GM06990 (cell line): Measurements from ENCODE around the gene POU6F2.

Source experiments
- DNase-seq: peaks from one replicate; pipeline ENCODE4 v3.0.0-alpha.2; 2011; ENCODE audit not compliant: insufficient read length; ENCODE audit errors: extremely low read depth
- H3K27me3 ChIP-seq: replicated peaks from 2 replicates; pipeline ENCODE4 v1.6.0; 2011; ENCODE audit warnings: low read length; ENCODE audit not compliant: control insufficient read depth, insufficient read depth
- H3K36me3 ChIP-seq: 2 replicates; pipeline ENCODE4 v1.5.1; 2011; ENCODE audit warnings: low read length; ENCODE audit not compliant: control insufficient read depth, insufficient read depth
- H3K4me3 ChIP-seq: replicated peaks from 2 replicates; pipeline ENCODE4 v1.5.1; 2011; ENCODE audit warnings: low read depth, mild to moderate bottlenecking, control low read depth, low read length
- TF ChIP-seq, protein P1 (sequence below): IDR thresholded peaks from 2 replicates; pipeline ENCODE4 v1.5.1; 2011; ENCODE audit warnings: low read length, control low read depth, mild to moderate bottlenecking, inconsistent platforms; ENCODE audit not compliant: insufficient read depth, poor library complexity, severe bottlenecking

POU6F2 gene

DNA sequence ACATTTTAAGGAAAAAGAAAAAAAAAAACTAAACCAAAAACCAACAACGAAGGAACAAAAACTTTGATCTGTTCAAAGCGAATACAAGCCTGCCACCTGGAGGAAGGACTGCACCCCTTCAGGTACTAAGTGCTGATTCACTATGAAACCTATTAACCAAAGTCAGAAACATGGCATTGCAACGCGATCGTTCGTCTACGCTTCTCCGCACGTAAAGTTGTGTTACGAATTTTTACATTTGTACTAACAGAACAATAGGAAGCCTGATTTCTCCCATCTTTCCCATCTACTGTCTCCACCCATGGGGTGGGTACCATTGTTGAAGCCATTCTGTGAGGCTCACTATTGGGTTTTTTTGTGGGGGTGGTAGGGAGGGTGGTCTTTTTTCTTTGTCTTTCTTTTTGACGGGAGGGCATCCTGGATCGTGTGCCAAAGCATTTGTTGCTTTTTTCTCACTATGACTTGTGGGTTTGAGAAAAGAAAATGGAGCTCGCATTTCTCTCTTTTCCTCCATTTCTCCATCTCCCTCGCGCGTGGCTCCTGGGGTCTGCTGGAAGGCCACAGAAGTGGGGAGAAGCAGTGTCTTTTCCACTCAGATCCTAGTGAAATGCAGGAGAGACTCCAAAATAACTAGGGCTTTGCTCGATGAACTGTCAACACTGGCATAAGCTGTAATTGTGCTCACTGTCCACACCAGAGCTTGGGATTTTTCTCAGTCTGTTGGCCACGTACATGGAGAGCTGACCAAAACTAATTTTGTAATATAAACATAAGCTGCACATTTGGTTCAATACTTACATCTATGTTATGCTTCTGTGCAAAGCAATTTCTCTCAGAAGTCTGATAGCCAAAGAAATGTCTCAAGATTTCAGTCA lies 487.6 kb downstream of the POU6F2 start:
- peak; percentile 4 for DNase-seq
- H3K27me3 ChIP-seq = no peaks in the 10 kb centered on the region; the same call in 1 of the 2 replicates
- no peak overlapping the region for H3K4me3 ChIP-seq
- TF ChIP-seq, protein P1, sequence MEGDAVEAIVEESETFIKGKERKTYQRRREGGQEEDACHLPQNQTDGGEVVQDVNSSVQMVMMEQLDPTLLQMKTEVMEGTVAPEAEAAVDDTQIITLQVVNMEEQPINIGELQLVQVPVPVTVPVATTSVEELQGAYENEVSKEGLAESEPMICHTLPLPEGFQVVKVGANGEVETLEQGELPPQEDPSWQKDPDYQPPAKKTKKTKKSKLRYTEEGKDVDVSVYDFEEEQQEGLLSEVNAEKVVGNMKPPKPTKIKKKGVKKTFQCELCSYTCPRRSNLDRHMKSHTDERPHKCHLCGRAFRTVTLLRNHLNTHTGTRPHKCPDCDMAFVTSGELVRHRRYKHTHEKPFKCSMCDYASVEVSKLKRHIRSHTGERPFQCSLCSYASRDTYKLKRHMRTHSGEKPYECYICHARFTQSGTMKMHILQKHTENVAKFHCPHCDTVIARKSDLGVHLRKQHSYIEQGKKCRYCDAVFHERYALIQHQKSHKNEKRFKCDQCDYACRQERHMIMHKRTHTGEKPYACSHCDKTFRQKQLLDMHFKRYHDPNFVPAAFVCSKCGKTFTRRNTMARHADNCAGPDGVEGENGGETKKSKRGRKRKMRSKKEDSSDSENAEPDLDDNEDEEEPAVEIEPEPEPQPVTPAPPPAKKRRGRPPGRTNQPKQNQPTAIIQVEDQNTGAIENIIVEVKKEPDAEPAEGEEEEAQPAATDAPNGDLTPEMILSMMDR = peak; percentile 64
- no peaks in the 10 kb centered on the region for H3K36me3 ChIP-seq

- H3K4me3 ChIP-seq = no peak overlapping the region
- TF ChIP-seq, protein P1 = no peak
- H3K27me3 ChIP-seq = no peaks in the 10 kb centered on the region; the same call in 1 of the 2 replicates
- H3K36me3 ChIP-seq = no peaks in the 10 kb centered on the region
- DNase-seq = no peak
These were observed 490.6 kb downstream of the POU6F2 start for GRCh38 chr7:39468261-39468660.

GRCh38 chr7:39468808-39469374 lies 491.2 kb downstream of the POU6F2 start:
- Histone ChIP-seq H3K36me3 (no peaks in the 10 kb centered on the region), H3K27me3 (no peaks in the 10 kb centered on the region; the same call in 1 of the 2 replicates), H3K4me3 (no peak overlapping the region)
- no peak for DNase-seq
- TF ChIP-seq, protein P1 = no peak

- DNase-seq = no peak
- TF ChIP-seq, protein P1 = no peak
- Histone ChIP-seq H3K4me3 (no peak overlapping the region), H3K36me3 (no peaks in the 10 kb centered on the region), H3K27me3 (no peaks in the 10 kb centered on the region)
These were observed 503.2 kb downstream of the POU6F2 start for GRCh38 chr7:39480901-39481300.

DNA sequence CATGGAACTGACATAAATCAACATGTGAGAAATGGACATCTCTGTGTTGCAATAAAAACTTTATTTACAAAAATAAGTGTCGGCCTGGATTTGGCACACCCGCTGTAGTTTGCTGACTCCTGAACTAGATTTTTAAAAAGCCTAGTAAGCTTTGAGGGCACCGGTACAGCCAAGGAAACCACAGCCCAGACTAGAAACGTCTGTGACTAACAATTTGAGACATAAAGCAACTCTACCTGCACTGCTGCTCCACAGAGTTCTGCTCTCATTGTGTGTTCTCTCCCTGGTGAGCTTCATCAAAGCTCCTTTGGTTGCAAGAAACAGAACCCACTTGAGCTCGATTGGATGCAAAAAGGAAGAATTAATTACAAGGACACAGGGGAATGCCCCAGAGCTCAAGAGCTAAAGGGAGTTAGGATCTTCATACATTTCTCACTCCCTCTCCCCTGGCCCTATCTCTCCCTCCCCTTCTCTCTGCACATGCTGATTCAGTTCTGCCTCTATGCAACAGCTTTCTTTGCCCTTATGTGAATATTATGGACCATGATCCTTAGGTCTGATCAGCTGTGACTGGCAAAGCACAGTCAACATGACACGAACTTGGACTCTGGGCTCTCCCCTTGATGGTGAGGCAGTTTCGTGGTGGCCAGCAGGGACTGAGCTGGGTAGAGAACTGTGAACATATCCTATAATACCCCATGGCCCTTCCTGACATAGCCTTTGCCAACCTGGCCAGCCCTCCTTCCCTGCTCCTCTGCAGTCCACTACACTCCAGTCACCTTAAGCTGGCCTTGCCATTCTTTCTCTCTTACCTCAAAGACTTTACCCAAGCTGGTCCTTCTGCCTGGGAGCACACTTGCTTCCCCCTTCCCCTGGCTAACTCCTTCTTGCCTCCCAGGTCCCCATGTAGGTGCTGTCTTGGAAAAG lies 511.0 kb downstream of the POU6F2 start:
- DNase-seq = no peak
- peaks cover 1% of the 10 kb centered on the region; the same call in 1 of the 2 replicates for H3K27me3 ChIP-seq
- H3K36me3 ChIP-seq = no peaks in the 10 kb centered on the region
- no peak overlapping the region for H3K4me3 ChIP-seq
- TF ChIP-seq, protein P1 = no peak
